Measurements from ENCODE around the gene CMTM8.

- TF ChIP-seq SUZ12 (IDR thresholded peaks at IDR 0.05) (no peak), FOXM1 (IDR thresholded peaks at IDR 0.05; ENCODE audit: borderline replicate concordance) (no peak), BHLHE40 (IDR thresholded peaks at IDR 0.05; ENCODE audit: borderline replicate concordance) (no peak), NFRKB (IDR thresholded peaks at IDR 0.05) (no peak), ELF4 (IDR thresholded peaks at IDR 0.05) (no peak), ARNT (IDR thresholded peaks at IDR 0.05) (no peak), TARDBP (IDR thresholded peaks at IDR 0.05) (no peak), SP1 (IDR thresholded peaks at IDR 0.05) (no peak), FOXA1 (IDR thresholded peaks at IDR 0.05) (no peak), CTBP1 (IDR thresholded peaks at IDR 0.05; ENCODE audit: borderline replicate concordance) (no peak), ZNF384 (IDR thresholded peaks at IDR 0.05) (no peak), LEF1 (IDR thresholded peaks at IDR 0.05; ENCODE audit: borderline replicate concordance) (no peak)
- TF ChIP-seq, protein P1, sequence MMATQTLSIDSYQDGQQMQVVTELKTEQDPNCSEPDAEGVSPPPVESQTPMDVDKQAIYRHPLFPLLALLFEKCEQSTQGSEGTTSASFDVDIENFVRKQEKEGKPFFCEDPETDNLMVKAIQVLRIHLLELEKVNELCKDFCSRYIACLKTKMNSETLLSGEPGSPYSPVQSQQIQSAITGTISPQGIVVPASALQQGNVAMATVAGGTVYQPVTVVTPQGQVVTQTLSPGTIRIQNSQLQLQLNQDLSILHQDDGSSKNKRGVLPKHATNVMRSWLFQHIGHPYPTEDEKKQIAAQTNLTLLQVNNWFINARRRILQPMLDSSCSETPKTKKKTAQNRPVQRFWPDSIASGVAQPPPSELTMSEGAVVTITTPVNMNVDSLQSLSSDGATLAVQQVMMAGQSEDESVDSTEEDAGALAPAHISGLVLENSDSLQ (IDR thresholded peaks at IDR 0.05) = no peak
Measured at GRCh38 chr3:32226875-32227500, 11.5 kb upstream of the CMTM8 start.
